HG03135 (cell line): ENCODE data around the gene FAM131C.

ENCODE experiments used
- ATAC-seq: cut with Tn5 transposase; IDR thresholded peaks from one replicate; pipeline ENCODE4 v1.9.1; 2021; ENCODE audit warnings: mild to moderate bottlenecking, moderate library complexity; ENCODE audit not compliant: unreplicated experiment

The FAM131C gene

DNA sequence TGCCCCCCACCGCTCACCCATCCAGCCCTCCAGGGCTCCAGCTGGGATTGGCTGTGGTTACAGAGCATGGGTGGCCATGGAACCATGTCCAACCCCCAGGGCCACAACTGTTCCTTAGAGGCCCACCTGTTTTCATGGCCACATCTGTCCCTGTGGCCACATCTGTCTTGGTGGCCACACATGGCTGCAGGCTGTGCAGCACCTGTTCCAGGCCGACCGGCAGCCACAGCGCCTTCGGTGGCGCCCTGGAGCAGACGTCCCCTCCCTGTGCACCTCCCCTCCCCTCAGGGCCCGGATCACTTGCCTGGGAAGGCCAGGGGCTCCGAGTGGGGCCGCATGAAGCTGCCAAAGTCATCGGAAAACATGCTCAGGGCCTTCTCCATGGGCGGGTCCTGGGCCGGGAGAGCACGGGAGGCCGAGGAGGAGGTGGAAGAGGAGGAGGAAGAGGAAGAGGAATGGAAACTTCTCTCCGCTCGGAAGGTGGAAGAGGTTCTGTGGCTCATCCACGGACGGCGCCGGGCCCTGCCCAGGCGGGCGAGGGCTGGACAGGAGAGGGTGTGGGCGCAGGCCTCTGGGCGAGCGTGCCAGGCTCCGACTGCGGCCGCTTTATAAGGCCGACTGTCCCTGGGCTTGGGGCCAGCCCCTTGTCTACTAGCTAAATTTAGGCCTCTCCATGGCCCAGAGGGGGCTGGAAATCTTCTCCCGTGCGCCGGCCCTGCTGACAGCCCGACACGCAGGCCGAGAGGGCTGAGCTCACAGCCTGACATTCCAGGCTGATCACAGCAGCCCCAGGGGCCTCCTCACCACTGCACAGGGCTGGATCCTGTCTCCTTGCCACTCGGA lies 55.8 kb downstream of the FAM131C start, which contains the start of gene HSPB7:
Gene HSPB7, minus strand, starts transcription at position 583 of the 843 bp plus-strand sequence. Its CDS starts 80 bp downstream, at position 503.
- no peak for ATAC-seq

GRCh38 chr1:16017076-16017460 lies 56.4 kb downstream of the FAM131C start:
- no peak for ATAC-seq

DNA sequence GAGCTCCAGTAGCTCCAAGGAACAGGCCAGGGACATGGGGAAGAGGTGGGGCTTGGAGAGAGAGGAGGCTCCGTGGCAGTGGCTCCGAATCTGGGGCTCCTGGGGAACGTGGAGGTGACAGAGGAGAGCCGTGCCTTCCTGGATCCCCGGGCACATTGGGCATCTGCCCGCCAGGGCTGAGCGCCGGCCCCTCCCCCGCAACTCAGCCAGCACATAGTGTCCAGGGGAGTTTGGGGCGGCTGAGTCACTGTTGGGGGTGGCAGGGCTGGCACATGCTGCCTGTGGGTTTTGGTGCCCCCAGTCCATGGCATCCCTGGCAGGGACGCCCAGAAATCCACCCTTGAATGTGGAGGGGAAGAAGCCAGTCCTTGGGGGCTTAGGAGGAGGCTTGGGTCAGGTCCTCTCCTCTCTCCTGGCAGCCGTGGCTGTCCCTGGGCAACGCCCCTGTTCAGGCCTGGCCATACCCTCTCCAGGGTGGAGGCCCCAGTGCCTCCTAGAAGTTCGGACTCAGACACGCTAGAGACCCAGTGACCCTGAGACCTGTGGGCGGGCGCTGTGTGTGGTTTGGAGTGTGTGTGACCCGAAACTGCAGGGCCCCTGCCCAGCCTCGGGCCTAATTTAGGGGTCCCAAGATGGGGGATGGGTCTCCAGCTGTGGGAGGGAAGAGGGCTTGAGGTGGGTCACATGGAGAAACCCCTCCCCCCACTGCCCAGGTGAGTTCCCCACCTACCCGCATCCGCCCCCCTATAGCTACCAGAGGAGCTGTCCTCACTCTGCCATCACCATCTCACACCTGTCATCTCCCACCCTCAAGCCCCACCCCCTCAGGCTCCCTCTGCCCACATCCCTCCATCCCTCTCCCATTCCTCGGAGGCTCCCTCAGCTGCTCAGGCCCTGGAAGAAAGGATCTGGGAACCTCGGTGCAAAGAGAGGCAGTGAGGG lies 57.2 kb downstream of the FAM131C start:
- ATAC-seq = no peak

GRCh38 chr1:16015491-16015890 lies 58.0 kb downstream of the FAM131C start:
- ATAC-seq = no peak

GRCh38 chr1:16014509-16015482 lies 58.7 kb downstream of the FAM131C start:
- no peak for ATAC-seq

- no peak for ATAC-seq
Measured at GRCh38 chr1:16013908-16014258, 59.6 kb downstream of the FAM131C start.

- ATAC-seq = no peak
Measured at GRCh38 chr1:16013220-16013907, 60.1 kb downstream of the FAM131C start.

GRCh38 chr1:16012590-16013219 lies 60.7 kb downstream of the FAM131C start:
- no peak for ATAC-seq

DNA sequence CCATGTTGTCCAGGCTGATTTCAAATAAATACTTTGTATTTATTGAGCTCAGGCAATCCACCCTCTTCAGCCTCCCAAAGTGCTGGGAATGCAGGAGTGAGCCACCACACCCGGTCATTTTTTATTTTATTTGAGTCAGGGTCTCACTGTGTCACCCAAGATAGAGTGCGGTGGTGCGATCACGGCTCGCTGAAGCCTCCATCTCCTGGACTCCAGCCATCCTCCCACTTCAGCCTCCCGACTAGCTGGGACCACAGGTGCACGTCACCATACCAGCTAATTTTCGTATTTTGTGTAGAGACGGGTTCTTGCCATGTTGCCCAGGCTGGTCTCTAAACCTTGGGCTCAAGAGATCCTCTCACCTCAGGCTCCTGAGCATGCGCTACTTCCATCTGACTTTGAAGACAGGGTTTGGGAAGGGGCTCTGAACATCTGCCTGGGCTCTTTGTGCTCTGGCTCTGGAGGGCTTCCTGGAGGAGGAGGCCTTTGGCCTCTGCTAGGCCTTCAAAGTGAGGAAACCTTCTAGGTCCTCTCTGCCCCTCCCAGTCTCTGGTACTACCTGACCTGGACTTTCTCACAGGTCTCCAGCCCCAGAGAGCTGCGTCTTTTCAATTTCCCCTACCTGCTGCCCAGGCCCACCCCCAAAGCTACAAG lies 61.4 kb downstream of the FAM131C start:
- no peak for ATAC-seq

GRCh38 chr1:16010837-16011236 lies 62.6 kb downstream of the FAM131C start:
- no peak for ATAC-seq

- no peak for ATAC-seq
Measured at GRCh38 chr1:16009678-16010077, 63.8 kb downstream of the FAM131C start.

- no peak for ATAC-seq
Measured at GRCh38 chr1:16009030-16009460, 64.4 kb downstream of the FAM131C start.
